GM12873 (cell line): ENCODE measurements around the gene KIAA1671.

Source experiments
- TF ChIP-seq, protein P1 (sequence below): IDR thresholded peaks from 2 replicates; pipeline ENCODE4 v1.5.1; 2012; ENCODE audit warnings: low read depth, mild to moderate bottlenecking, moderate library complexity, low read length, control low read depth; ENCODE audit not compliant: insufficient read depth; ENCODE audit errors: missing control alignments

Gene KIAA1671

DNA sequence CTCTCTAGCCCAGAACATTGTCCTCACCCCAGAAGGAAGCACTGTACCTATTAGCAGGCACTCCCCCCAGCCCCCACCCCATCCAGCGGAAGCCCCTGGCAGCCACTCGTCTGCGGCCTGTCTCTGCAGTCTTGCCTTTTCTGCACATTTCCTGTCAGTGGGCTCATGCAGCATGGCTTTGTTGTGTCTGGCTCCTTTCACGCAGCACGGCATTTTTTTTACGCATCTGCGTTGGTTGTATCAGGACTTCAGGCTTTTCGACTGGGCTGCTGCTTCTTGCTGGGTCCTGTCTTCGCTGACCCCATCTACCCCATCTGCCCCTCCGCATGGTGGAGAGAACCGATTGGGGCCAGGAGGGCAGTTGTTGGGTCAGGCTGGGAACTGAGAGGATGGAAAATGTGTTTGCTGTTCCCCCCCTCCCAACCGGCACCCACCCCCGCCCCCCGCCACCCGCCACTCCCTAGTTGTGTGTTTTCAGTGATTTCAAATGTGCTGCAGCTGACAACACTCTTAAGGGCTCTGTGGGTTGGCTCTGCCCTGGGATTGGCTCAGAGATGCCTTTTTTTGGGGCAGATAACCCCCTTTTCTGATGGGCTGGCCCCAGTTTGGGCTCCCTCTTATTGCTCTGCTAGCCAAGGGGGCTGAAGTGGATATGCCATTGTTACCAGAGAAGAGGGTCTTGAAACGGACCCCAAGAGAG, 110.0 kb downstream of the KIAA1671 start:
- TF ChIP-seq, protein P1, sequence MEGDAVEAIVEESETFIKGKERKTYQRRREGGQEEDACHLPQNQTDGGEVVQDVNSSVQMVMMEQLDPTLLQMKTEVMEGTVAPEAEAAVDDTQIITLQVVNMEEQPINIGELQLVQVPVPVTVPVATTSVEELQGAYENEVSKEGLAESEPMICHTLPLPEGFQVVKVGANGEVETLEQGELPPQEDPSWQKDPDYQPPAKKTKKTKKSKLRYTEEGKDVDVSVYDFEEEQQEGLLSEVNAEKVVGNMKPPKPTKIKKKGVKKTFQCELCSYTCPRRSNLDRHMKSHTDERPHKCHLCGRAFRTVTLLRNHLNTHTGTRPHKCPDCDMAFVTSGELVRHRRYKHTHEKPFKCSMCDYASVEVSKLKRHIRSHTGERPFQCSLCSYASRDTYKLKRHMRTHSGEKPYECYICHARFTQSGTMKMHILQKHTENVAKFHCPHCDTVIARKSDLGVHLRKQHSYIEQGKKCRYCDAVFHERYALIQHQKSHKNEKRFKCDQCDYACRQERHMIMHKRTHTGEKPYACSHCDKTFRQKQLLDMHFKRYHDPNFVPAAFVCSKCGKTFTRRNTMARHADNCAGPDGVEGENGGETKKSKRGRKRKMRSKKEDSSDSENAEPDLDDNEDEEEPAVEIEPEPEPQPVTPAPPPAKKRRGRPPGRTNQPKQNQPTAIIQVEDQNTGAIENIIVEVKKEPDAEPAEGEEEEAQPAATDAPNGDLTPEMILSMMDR, result no peak

DNA sequence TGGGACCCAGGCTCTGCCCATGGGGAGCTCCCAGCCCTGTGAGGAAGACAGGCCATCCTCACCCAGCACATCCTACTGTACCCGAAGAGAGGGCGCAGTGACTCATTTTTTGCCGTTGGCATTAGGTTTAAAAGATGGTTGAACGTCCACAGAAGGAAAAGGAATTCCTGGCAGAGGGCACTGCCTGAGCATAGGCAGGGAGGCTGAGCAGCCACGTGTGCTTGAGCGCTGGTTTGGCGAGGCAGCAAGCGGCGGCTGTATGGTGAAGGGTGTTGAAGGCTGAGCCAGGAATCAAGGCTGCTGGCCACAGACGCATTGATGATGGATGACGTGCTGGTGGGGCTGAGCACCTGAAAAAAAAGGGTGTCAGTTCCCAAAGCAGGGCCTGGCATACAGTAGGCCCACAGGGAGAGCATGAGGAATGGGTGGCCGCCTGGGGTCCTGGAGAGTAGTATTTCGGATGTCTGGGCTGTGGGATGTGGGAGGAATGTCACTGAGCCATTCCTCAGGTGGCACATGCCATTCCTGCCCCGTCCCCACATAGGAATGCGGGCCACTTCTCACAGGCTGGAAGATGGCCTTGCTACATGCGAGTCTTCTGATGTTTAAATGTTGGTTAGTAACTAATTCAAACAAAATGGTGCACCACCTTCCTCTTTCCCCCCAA, 112.5 kb downstream of the KIAA1671 start:
- TF ChIP-seq, protein P1, result no peak

GRCh38 chr22:25066861-25067435, 114.4 kb downstream of the KIAA1671 start:
- TF ChIP-seq, protein P1, result no peak

GRCh38 chr22:25067851-25068421, 115.4 kb downstream of the KIAA1671 start:
- TF ChIP-seq, protein P1, result no peak

DNA sequence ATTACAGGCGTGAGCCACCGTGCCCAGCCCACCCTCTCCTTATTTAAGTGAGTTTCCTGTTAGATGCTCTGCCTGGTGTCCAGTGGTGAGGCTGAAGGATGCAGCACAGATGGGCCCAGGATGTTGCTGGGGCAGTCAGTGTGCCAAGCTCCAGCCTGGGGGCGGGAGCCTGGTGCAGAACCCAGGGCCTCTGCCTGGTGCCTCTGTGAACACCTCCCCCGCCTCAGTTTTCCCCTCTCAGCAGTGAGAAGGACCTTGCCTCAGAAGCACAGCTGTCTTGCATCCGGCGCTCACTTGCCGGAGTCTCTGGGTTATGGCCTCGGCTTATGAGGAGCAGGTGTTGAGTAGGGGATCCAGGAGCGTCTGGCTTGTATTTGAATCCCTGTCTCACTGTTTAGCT, 116.2 kb downstream of the KIAA1671 start:
- TF ChIP-seq, protein P1, result no peak

- TF ChIP-seq, protein P1, result no peak
Measured at GRCh38 chr22:25069426-25069757, 116.9 kb downstream of the KIAA1671 start.
